Progenitor cell of endocrine pancreas (in vitro differentiated cells): Measurements from ENCODE around the gene PKP3. TPM values are rescaled to one million over a fixed set of nuclear protein-coding genes. Genes with fewer than 3 reads are reported as not detected.

ENCODE experiments used
- DNase-seq: peaks from one replicate; pipeline ENCODE4 v3.0.0; 2021; ENCODE audit warnings: low spot score; ENCODE audit not compliant: unreplicated experiment
- H3K27ac Mint-ChIP-seq: 2 replicates; pipeline ENCODE4 v1.8.0; 2021; ENCODE audit warnings: mild to moderate bottlenecking, moderate library complexity, mixed read lengths
- H3K27me3 Mint-ChIP-seq: 2 replicates; pipeline ENCODE4 v1.8.0; 2021; ENCODE audit warnings: mixed read lengths
- H3K36me3 Mint-ChIP-seq: 2 replicates; pipeline ENCODE4 v1.8.0; 2022; ENCODE audit warnings: mixed read lengths; ENCODE audit not compliant: insufficient read depth
- H3K4me1 Mint-ChIP-seq: 2 replicates; pipeline ENCODE4 v1.8.0; 2021; ENCODE audit warnings: low read depth, mixed read lengths
- H3K4me3 Mint-ChIP-seq: 2 replicates; pipeline ENCODE4 v1.8.0; 2021; ENCODE audit warnings: low read depth, mild to moderate bottlenecking, moderate library complexity, mixed read lengths
- H3K9me3 Mint-ChIP-seq: 2 replicates; pipeline ENCODE4 v1.8.0; 2021; ENCODE audit warnings: low read depth, mixed read lengths
- CTCF ChIP-seq: fragments of 200-600 bp; sonication (generic); IDR thresholded peaks from one replicate; pipeline ENCODE4 v1.5.0; 2021; ENCODE audit warnings: antibody characterized with exemption, mild to moderate bottlenecking; ENCODE audit not compliant: unreplicated experiment
- total RNA-seq: library from RNA; stranded (reverse); gene quantifications from 2 replicates; pipeline ENCODE4 v1.2.1, GENCODE V29; 2021

Gene PKP3
- total RNA-seq, 1 donor from 2014 or later, result 55.9 TPM

GRCh38 chr11:375065-376025 lies 18.7 kb upstream of the PKP3 start:
- H3K36me3 Mint-ChIP-seq, result peaks cover 28% of the 10 kb centered on the region
- no peaks in the 10 kb centered on the region for H3K9me3 Mint-ChIP-seq
- no peak overlapping the region for H3K4me3 Mint-ChIP-seq
- TF ChIP-seq CTCF, result no peak
- H3K27me3 Mint-ChIP-seq, result no peaks in the 10 kb centered on the region
- no peak overlapping the region for H3K27ac Mint-ChIP-seq
- no peak for DNase-seq
- H3K4me1 Mint-ChIP-seq, result peaks cover 8% of the 10 kb centered on the region

GRCh38 chr11:376531-377173 lies 17.4 kb upstream of the PKP3 start:
- no peaks in the 10 kb centered on the region for H3K9me3 Mint-ChIP-seq

DNA sequence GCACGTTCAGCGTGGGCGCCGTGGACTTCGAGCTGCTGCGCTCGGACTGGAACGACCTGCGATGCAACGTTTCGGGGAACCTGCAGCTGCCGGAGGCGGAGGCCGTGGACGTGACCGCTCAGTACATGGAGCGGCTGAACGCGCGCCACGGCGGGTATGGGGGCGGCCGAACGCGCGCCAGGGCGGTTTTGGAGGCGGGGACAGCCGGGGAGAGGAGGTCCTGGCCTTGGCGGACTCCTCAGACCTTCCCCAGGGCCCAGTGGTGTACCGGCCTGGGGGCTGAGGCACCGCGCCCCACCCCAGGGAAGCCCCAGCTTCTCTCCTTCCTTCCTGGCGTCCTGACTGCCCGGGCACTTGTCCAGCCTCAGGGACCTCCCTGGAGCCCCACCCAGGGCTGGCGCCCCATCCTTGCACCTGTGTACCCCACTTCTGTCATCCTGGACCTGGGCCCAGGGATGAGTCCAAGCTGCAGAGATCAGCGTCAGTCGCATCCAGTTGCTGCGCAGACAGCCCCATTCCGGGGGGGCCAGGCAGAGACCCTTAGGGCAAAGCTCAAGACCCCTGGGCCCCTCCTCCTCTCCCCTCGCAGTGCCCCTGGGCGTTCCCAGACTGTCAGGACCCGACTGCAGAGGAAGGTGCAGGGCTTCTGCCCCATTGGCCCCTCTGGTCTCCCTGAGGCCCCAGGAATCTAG lies 16.7 kb upstream of the PKP3 start:
- no peak for DNase-seq
- Mint-ChIP-seq H3K9me3 (no peaks in the 10 kb centered on the region), H3K27me3 (no peaks in the 10 kb centered on the region), H3K4me1 (no peaks in the 10 kb centered on the region), H3K36me3 (peaks cover 27% of the 10 kb centered on the region), H3K4me3 (no peak overlapping the region), H3K27ac (no peak overlapping the region)
- no peak for TF ChIP-seq CTCF

More at GRCh38 chr11:376531-377173, 17.4 kb upstream of the PKP3 start:
- Mint-ChIP-seq H3K4me1 (no peaks in the 10 kb centered on the region), H3K27ac (no peak overlapping the region), H3K36me3 (peaks cover 26% of the 10 kb centered on the region), H3K4me3 (no peak overlapping the region), H3K27me3 (no peaks in the 10 kb centered on the region)
- no peak for TF ChIP-seq CTCF
- no peak for DNase-seq

DNA sequence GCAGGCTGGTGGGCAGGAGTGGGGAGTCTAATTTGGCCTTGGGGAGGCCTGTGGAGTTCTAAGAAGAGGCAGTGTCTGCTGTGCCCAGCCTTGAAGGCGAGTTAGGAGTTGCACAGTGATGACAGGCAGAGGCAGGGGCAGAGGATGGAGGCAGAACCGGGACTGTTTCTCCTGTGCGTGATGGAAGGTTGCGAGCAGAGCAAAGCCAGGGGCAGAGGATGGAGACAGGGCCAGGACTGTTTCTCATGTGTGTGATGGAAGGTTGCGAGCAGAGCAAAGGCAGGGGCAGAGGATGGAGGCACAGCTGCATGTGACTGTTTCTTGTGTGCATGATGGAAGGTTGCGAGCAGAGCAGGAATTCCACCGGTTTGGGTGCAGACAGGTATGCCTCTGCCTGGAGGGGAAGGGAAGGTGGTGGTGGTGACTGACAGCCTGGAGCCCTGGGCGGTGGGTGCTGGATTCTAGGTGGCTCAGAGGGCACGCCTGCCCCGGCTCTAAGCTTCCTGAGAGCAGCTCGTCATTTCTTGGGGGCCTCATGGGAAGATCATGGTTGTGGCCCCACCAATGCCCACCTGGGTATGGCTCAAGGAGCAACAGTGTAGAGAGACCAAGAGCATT lies 16.0 kb upstream of the PKP3 start:
- Mint-ChIP-seq H3K4me1 (no peaks in the 10 kb centered on the region), H3K36me3 (peaks cover 25% of the 10 kb centered on the region), H3K27me3 (no peaks in the 10 kb centered on the region), H3K9me3 (no peaks in the 10 kb centered on the region), H3K4me3 (no peak overlapping the region), H3K27ac (peak overlapping the region; percentile 52)
- DNase-seq, result no peak
- TF ChIP-seq CTCF, result no peak
